ENCODE measurements around the gene PCDH1. TPM values are rescaled to one million over a fixed set of nuclear protein-coding genes. Genes with fewer than 3 reads are reported as not detected.

The PCDH1 gene
- total RNA-seq, 2 experiments from 2014 or later, result not detected

DNA sequence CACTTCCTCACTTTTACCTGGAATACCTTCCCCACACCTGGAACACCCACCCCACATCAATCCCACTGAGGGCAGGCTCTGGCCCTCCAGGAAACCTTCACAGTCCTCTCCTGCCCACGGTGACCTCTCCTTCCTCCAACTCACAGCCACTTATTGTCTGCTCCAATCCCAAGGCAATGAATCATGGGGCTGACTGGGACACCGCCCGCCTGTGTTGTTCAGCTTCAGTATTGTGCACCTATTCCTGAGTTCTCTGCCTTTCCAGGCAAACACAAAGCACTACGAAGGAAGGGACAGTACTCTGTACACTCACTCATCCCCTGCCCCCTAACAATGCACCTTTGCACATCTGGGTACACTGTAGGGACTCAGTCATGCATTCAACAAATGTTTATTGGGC lies 7.3 kb downstream of the PCDH1 start:
- Mint-ChIP-seq H3K9me3 (no peaks in the 10 kb centered on the region), H3K27ac (no peak overlapping the region), H3K27me3 (peaks cover 42% of the 10 kb centered on the region), H3K4me3 (no peak overlapping the region), H3K4me1 (ENCODE audit: low read depth) (peaks cover 4% of the 10 kb centered on the region), H3K36me3 (no peaks in the 10 kb centered on the region)
- intact Hi-C loops (cut with micrococcal nuclease), result no loop called here
- ChIA-PET POLR2A (no interaction called here), CTCF (interaction anchor here (1.1 to 1.2 kb wide), 3 partner anchors 90 to 179 kb away, joined by 3 to 4 read pairs (median 3); no protein-coding TSS in a partner anchor)
- DNase-seq, result no peak

DNA sequence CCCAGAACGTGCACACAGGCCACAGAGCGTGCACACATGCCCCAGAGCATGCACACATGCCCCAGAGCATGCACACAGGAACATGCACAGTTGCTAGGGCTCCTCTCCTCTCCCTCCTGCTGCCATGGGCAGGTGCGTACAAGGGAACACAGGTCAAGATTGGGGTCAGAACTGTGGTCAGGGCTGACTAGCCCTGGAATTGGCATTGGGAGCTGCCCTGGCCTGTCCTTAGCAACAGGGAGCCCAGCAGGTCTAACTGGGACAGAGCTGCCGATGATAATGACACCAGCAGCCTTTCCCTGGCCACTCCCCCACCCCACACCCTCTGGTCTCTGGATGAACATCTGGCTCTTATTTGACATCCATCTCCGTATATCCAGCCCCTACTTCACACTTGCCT lies 8.0 kb downstream of the PCDH1 start:
- POLR2A ChIA-PET, result no interaction called here
- Mint-ChIP-seq H3K27ac (no peak overlapping the region), H3K27me3 (peaks cover 36% of the 10 kb centered on the region), H3K9me3 (no peaks in the 10 kb centered on the region), H3K36me3 (no peaks in the 10 kb centered on the region), H3K4me1 (ENCODE audit: low read depth) (no peaks in the 10 kb centered on the region), H3K4me3 (no peak overlapping the region)
- intact Hi-C loops (cut with micrococcal nuclease), result no loop called here
- DNase-seq, result no peak
- CTCF ChIA-PET, result interaction anchor here (1.1 to 1.2 kb wide), 3 partner anchors 91 to 178 kb away, joined by 3 to 4 read pairs (median 3); no protein-coding TSS in a partner anchor

DNA sequence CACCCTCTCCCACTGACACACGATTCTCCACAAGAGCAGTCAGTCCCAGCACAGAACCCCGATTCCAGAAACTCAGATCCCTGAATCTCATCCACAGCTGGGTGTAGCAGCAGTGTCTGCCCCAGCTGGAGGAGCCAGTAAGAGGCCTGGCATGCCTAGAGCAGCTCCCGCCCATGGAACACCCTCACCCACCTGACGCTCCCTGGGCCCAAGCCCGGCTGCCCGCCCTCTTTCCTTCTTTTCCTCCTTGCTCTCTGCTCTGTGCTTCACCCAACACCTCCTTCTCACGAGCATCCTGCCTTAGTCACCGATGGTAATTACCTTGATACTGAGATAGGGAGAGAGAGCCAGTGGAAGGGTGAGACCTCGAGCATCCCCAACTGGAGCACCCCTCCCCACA lies 8.7 kb downstream of the PCDH1 start:
- Mint-ChIP-seq H3K4me3 (no peak overlapping the region), H3K36me3 (no peaks in the 10 kb centered on the region), H3K9me3 (no peaks in the 10 kb centered on the region), H3K27ac (no peak overlapping the region), H3K4me1 (ENCODE audit: low read depth) (no peaks in the 10 kb centered on the region), H3K27me3 (peaks cover 28% of the 10 kb centered on the region)
- intact Hi-C loops (cut with micrococcal nuclease), result no loop called here
- ChIA-PET POLR2A (no interaction called here), CTCF (interaction anchor here (2.3 kb wide), 1 partner anchor 10 kb away, joined by 14 read pairs; no protein-coding TSS in a partner anchor)
- DNase-seq, result no peak

DNA sequence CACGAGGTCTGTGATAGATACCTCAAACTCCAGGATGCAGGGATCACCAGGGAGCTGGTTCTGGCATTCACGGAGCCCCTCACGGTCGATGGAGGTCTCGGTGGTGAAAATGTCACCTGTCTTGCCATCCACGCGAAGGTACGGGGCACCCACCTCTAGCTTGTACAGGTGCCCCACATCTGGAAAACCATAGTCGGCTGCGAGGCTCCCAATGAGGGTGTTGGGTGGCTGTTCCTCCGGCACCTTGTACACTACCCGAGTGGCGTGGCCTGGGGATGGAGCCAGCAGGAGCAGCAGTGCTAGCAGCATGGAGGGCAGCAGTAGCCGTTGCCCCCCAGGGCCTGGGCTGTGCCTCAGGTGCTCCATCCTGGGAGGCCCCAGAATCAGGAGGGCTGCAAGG lies 9.2 kb downstream of the PCDH1 start:
- peaks cover 25% of the 10 kb centered on the region for H3K27me3 Mint-ChIP-seq
- no peak for DNase-seq
- no peaks in the 10 kb centered on the region for H3K36me3 Mint-ChIP-seq
- H3K9me3 Mint-ChIP-seq, result no peaks in the 10 kb centered on the region
- no peak overlapping the region for H3K27ac Mint-ChIP-seq
- intact Hi-C loops (cut with micrococcal nuclease), result no loop called here
- no peaks in the 10 kb centered on the region for H3K4me1 Mint-ChIP-seq (ENCODE audit: low read depth)
- POLR2A ChIA-PET, result no interaction called here
- CTCF ChIA-PET, result interaction anchor here (2.3 kb wide), 1 partner anchor 11 kb away, joined by 14 read pairs; no protein-coding TSS in a partner anchor
- H3K4me3 Mint-ChIP-seq, result no peak overlapping the region

DNA sequence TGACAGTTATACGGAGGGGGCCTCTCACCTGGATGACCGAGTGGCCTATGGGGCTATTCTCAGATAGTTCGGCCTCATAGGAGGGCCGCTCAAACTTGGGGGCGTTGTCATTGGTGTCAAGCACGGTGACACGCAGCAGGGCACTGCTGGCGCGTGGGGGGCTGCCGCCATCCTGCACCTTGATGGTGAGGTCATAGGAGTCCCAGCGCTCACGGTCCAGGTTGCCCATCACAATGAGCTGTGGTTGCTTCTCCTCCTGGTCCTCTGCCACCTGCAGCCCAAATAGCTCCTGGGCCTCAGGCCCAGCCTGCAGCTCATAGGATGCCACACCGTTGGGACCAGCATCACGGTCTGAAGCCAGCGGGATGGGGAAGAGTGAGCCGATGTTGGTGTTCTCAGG lies 9.7 kb downstream of the PCDH1 start:
- H3K9me3 Mint-ChIP-seq, result no peaks in the 10 kb centered on the region
- H3K27ac Mint-ChIP-seq, result no peak overlapping the region
- ChIA-PET CTCF (interaction anchor here (1.1 to 2.3 kb wide), 2 partner anchors 11 to 176 kb away, joined by 4 to 14 read pairs; no protein-coding TSS in a partner anchor), POLR2A (no interaction called here)
- intact Hi-C loops (cut with micrococcal nuclease), result no loop called here
- no peaks in the 10 kb centered on the region for H3K4me1 Mint-ChIP-seq (ENCODE audit: low read depth)
- H3K36me3 Mint-ChIP-seq, result no peaks in the 10 kb centered on the region
- DNase-seq, result no peak
- H3K27me3 Mint-ChIP-seq, result peaks cover 20% of the 10 kb centered on the region
- H3K4me3 Mint-ChIP-seq, result no peak overlapping the region

DNA sequence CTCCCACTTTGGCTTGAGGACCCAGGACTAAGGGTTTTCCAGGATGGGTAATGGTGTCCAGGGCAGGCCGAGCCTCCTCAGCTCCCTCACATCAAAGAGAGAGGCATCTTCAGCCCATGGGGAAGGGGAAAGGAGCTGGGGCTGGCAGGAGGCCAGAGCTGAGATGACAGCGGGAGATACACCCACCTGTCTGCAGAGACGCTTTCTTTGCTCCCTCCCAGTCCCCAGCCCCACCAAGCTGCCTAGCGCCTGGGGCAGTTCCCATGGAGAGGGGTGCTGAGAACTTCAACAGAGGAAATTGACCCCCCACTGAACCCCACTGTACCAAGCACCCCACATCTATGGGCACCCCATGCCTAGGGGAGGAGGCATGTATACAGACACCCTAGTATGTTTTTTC lies 10.6 kb downstream of the PCDH1 start:
- intact Hi-C loops (cut with micrococcal nuclease), result no loop called here
- no peak overlapping the region for H3K4me3 Mint-ChIP-seq
- no peaks in the 10 kb centered on the region for H3K9me3 Mint-ChIP-seq
- CTCF ChIA-PET, result interaction anchor here (0.6 to 2.3 kb wide), 4 partner anchors 12 to 176 kb away, joined by 3 to 14 read pairs (median 4); no protein-coding TSS in a partner anchor
- H3K36me3 Mint-ChIP-seq, result no peaks in the 10 kb centered on the region
- H3K27ac Mint-ChIP-seq, result no peak overlapping the region
- POLR2A ChIA-PET, result no interaction called here
- H3K27me3 Mint-ChIP-seq, result peaks cover 17% of the 10 kb centered on the region
- no peaks in the 10 kb centered on the region for H3K4me1 Mint-ChIP-seq (ENCODE audit: low read depth)
- no peak for DNase-seq

DNA sequence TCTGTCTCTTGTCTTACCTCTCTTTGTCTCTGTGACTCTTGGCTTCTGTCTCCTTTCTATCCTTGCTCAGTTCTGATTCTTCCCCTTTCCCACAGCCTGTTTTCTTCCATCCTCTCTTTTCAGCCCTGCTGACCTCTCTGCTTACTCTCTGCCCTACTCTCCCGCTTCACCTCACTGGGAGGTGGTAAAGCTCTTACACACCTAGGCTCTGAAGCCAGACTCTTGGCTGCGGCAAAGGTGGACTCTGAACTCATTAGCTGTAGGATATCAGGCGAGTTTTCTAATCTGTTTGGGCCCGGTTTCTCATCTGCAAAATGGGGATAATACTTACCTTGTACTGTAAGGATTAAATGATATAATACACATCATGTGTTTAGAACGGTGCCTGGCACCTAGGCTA lies 11.1 kb downstream of the PCDH1 start:
- CTCF ChIA-PET, result interaction anchor here (1.0 kb wide), 1 partner anchor 94 kb away, joined by 3 read pairs; no protein-coding TSS in a partner anchor
- H3K27ac Mint-ChIP-seq, result no peak overlapping the region
- POLR2A ChIA-PET, result no interaction called here

DNA sequence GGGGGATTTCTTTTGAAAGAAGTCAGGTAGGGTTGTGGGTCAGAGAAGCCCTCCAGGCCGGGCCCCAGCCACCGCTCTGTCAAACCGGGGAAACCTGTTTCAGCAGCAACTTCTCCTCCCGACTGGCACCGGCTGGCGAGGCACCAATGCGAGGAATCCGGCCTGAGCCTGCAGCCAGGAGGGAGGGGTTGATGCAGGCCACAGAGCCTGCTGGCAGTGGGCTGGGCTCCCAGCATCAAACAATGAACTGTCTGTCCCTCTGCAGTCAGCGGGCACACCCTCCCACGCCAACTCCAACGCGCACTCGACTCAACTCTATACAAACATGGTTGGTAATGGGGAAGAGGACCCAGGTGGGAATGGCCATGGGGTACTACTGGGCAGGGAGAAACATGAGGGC lies 12.1 kb downstream of the PCDH1 start:
- peaks cover 14% of the 10 kb centered on the region for H3K27me3 Mint-ChIP-seq
- CTCF ChIA-PET, result no interaction called here
- no peak overlapping the region for H3K4me3 Mint-ChIP-seq
- H3K4me1 Mint-ChIP-seq (ENCODE audit: low read depth), result no peaks in the 10 kb centered on the region
- POLR2A ChIA-PET, result no interaction called here
- H3K27ac Mint-ChIP-seq, result no peak overlapping the region
- no peaks in the 10 kb centered on the region for H3K9me3 Mint-ChIP-seq
- no peak for DNase-seq
- intact Hi-C loops (cut with micrococcal nuclease), result no loop called here
- no peaks in the 10 kb centered on the region for H3K36me3 Mint-ChIP-seq

More for the DNA sequence above, 11.1 kb downstream of the PCDH1 start:
- Mint-ChIP-seq H3K4me1 (ENCODE audit: low read depth) (no peaks in the 10 kb centered on the region), H3K4me3 (no peak overlapping the region), H3K36me3 (no peaks in the 10 kb centered on the region), H3K9me3 (no peaks in the 10 kb centered on the region), H3K27me3 (peaks cover 13% of the 10 kb centered on the region)
- no peak for DNase-seq
- intact Hi-C loops (cut with micrococcal nuclease), result no loop called here

DNA sequence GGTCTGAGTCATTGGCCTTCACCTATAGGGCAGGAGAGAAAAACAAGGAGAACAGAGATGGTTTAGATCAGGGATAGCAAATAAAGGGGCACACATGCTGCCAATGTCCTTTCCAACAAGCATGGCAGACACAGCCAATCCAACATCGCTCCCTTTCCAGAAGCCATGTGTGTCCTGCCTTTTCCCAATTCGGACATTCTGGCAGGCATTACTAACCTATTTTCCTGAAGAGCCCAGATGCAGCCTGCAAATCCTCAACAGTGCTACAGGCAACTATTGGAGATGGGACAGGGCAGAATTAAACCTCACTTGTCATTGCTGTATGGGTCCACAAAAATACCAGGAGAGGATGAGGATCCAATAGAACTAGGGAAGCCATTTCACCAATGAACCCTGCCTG lies 12.8 kb downstream of the PCDH1 start:
- CTCF ChIA-PET, result no interaction called here
- POLR2A ChIA-PET, result no interaction called here
- H3K27ac Mint-ChIP-seq, result no peak overlapping the region

DNA sequence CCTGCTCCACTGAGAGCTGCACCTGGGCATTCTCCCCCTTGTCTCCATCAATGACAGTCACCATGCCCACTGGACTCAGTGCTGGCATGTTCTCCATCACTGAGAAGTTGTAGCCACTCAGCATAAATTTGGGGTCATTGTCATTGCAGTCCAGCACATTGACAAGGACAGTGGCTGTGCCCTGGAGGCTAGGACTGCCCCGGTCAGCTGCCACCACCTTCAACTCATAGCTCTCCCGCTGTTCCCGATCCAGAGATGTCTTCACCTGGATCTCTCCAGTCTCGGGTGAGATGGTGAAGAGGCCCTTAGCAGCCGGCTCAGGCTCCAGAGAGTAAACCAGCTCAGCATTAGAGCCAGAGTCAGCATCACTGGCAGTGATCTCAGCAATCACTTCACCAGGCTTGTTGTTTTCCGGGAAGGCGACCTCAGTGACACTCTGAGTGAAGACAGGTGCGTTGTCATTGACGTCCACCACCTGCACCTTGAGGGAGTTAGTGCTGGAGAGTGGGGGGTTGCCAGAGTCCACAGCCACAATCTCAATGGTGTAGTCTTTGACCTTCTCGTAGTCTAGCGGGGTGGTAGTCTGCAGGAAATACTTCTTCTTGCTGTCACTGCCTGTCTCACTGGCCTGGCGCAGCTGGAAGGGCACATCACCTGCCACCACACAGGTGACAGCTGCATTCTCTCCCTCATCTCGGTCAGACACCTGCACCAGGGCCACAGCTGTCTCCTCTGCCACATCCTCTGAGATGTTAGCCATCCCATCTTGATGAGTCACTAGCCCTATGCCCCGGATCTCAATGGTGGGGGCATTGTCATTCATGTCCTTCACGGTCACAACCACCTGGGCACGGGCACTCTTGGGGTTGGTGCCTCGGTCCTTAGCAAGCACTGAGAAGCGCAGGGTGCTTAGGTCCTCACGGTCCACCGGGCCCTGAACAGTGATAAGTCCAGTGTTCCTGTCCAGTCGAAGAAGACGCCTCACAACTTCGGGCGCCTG lies 13.5 kb downstream of the PCDH1 start:
- H3K27ac Mint-ChIP-seq, result no peak overlapping the region
- no peaks in the 10 kb centered on the region for H3K9me3 Mint-ChIP-seq
- no peaks in the 10 kb centered on the region for H3K36me3 Mint-ChIP-seq
- no peak overlapping the region for H3K4me3 Mint-ChIP-seq
- CTCF ChIA-PET, result interaction anchor here (0.6 to 0.9 kb wide), 2 partner anchors 15 to 273 kb away, joined by 3 to 4 read pairs; no protein-coding TSS in a partner anchor
- intact Hi-C loops (cut with micrococcal nuclease), result no loop called here
- H3K4me1 Mint-ChIP-seq (ENCODE audit: low read depth), result no peaks in the 10 kb centered on the region
- peaks cover 6% of the 10 kb centered on the region for H3K27me3 Mint-ChIP-seq
- POLR2A ChIA-PET, result no interaction called here
- no peak for DNase-seq

More for the DNA sequence above, 12.8 kb downstream of the PCDH1 start:
- Mint-ChIP-seq H3K4me3 (no peak overlapping the region), H3K36me3 (no peaks in the 10 kb centered on the region), H3K4me1 (ENCODE audit: low read depth) (no peaks in the 10 kb centered on the region), H3K27me3 (peaks cover 11% of the 10 kb centered on the region), H3K9me3 (no peaks in the 10 kb centered on the region)
- no peak for DNase-seq
- intact Hi-C loops (cut with micrococcal nuclease), result no loop called here

DNA sequence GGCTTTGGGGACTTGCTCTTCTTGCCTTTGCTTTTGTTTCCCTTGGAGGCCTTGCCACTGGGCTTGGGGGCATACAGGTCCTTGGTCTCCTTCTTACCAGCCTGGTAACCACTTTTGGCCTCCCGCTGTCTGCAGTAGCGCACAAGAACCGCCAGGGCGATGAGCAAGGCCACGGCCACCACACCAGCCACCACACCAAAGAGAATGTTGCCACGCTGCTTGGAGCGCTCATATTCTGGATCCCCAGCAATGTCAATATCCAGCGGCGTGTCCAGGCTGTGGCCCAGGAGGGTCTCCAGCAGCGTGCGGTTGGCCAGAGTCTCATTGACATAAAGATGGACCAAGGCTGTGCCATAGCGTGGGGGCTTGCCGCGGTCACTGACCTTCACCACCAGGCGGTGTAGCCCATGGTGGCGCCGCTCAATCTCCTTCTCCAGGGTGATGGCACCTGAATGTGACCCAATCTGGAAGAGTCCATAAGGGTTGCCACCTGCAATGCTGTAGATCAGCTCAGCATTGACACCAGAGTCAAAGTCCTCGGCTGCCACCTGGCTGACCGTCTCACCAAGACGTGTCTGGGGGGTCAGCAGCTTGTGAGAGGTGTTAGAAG lies 14.5 kb downstream of the PCDH1 start:
- intact Hi-C loops (cut with micrococcal nuclease), result no loop called here
- POLR2A ChIA-PET, result no interaction called here
- Mint-ChIP-seq H3K36me3 (no peaks in the 10 kb centered on the region), H3K27ac (no peak overlapping the region), H3K9me3 (no peaks in the 10 kb centered on the region), H3K27me3 (peaks cover 5% of the 10 kb centered on the region), H3K4me1 (ENCODE audit: low read depth) (no peaks in the 10 kb centered on the region), H3K4me3 (no peak overlapping the region)
- CTCF ChIA-PET, result interaction anchor here (0.9 kb wide), 1 partner anchor 16 kb away, joined by 3 read pairs; no protein-coding TSS in a partner anchor
- DNase-seq, result no peak

DNA sequence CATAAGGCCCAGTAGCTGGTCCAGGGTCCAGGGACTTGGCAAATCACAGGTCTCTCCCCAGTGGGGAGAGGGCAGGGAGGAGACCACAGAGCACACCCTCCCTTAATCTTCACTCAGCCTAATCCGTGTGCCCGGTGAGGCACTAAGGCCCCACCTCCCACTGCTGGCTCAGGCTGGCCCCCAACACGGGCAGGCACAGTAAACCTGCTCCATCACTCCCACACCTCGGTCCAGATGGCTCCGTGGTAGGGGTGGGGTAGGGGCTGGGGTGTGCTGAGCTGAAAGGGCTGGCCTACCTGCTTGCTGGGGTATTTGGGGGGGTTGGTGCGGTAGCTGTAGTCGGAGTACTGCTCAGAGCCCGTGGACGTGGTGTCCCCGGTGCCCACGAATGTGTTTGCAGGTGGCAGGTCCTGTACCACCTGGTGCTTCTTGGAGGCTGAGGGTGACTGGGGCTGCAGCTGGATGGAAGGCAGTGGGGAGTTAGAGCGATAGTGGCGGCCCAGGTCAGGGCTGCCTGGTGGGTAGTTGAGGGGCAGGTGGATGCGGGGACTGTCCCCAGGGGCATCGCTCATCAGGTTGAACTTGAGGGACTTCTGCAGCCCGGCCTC lies 15.2 kb downstream of the PCDH1 start:
- intact Hi-C loops (cut with micrococcal nuclease), result no loop called here
- Mint-ChIP-seq H3K4me1 (ENCODE audit: low read depth) (no peaks in the 10 kb centered on the region), H3K27ac (no peak overlapping the region), H3K27me3 (peaks cover 5% of the 10 kb centered on the region), H3K4me3 (no peak overlapping the region), H3K36me3 (no peaks in the 10 kb centered on the region), H3K9me3 (no peaks in the 10 kb centered on the region)
- CTCF ChIA-PET, result no interaction called here
- POLR2A ChIA-PET, result no interaction called here
- DNase-seq, result no peak

All from activated CD4-positive, alpha-beta memory T cell treated with anti-CD3 and anti-CD28 coated beads for 36 hours (primary cell).